HEK293 (cell line): ENCODE data around the gene SLAMF9.
A peak's percentile ranks its signal among the peaks of the same experiment; 100 is the strongest.

Experiments
- BCL11A ChIP-seq: fragments of 450-650 bp; formaldehyde crosslinking; IDR thresholded peaks from 2 replicates; pipeline ENCODE4 v1.5.1; 2016; ENCODE audit warnings: low read depth, missing biosample characterization, missing genetic modification characterization
- FEZF1 ChIP-seq: fragments of 450-650 bp; formaldehyde crosslinking; IDR thresholded peaks from 2 replicates; pipeline ENCODE4 v1.5.1; 2016; ENCODE audit warnings: missing biosample characterization, missing genetic modification characterization
- INSM2 ChIP-seq: fragments of 450-650 bp; formaldehyde crosslinking; IDR thresholded peaks from 2 replicates; pipeline ENCODE4 v1.5.1; 2016; ENCODE audit warnings: missing biosample characterization, missing genetic modification characterization
- REPIN1 ChIP-seq: fragments of 450-650 bp; formaldehyde crosslinking; IDR thresholded peaks from 2 replicates; pipeline ENCODE4 v1.5.1; 2017; ENCODE audit warnings: missing biosample characterization, missing genetic modification characterization, low read depth
- TSHZ1 ChIP-seq: fragments of 450-650 bp; formaldehyde crosslinking; IDR thresholded peaks from 2 replicates; pipeline ENCODE4 v1.5.1; 2016; ENCODE audit warnings: missing biosample characterization, missing genetic modification characterization, borderline replicate concordance
- ZBTB21 ChIP-seq: fragments of 450-650 bp; formaldehyde crosslinking; IDR thresholded peaks from 2 replicates; pipeline ENCODE4 v1.5.1; 2017; ENCODE audit warnings: missing biosample characterization, missing genetic modification characterization
- ZBTB7A ChIP-seq: fragments of 450-650 bp; formaldehyde crosslinking; IDR thresholded peaks from 2 replicates; pipeline ENCODE4 v1.5.1; 2016; ENCODE audit warnings: low read depth, missing biosample characterization, missing genetic modification characterization
- ZBTB8A ChIP-seq: fragments of 450-650 bp; formaldehyde crosslinking; IDR thresholded peaks from 2 replicates; pipeline ENCODE4 v1.5.1; 2016; ENCODE audit warnings: missing biosample characterization, missing genetic modification characterization
- ZIC2 ChIP-seq: fragments of 450-650 bp; formaldehyde crosslinking; IDR thresholded peaks from 2 replicates; pipeline ENCODE4 v1.5.1; 2016; ENCODE audit warnings: missing biosample characterization, missing genetic modification characterization
- ZNF114 ChIP-seq: fragments of 450-650 bp; formaldehyde crosslinking; IDR thresholded peaks from 2 replicates; pipeline ENCODE4 v1.5.0; 2017; ENCODE audit warnings: missing biosample characterization, missing genetic modification characterization
- ZNF132 ChIP-seq: fragments of 450-650 bp; formaldehyde crosslinking; IDR thresholded peaks from 2 replicates; pipeline ENCODE4 v1.5.1; 2017; ENCODE audit warnings: missing biosample characterization, missing genetic modification characterization, borderline replicate concordance
- ZNF146 ChIP-seq: fragments of 450-650 bp; formaldehyde crosslinking; IDR thresholded peaks from 2 replicates; pipeline ENCODE4 v1.5.1; 2016; ENCODE audit warnings: missing biosample characterization, missing genetic modification characterization
- ZNF221 ChIP-seq: fragments of 450-650 bp; formaldehyde crosslinking; IDR thresholded peaks from 2 replicates; pipeline ENCODE4 v1.5.1; 2017; ENCODE audit warnings: missing biosample characterization, missing genetic modification characterization, borderline replicate concordance
- ZNF248 ChIP-seq: fragments of 450-650 bp; formaldehyde crosslinking; IDR thresholded peaks from 2 replicates; pipeline ENCODE4 v1.5.1; 2017; ENCODE audit warnings: missing biosample characterization, missing genetic modification characterization
- ZNF37A ChIP-seq: fragments of 450-650 bp; IDR thresholded peaks from 2 replicates; pipeline ENCODE4 v1.5.1; 2018; ENCODE audit warnings: missing biosample characterization, missing genetic modification characterization
- ZNF426 ChIP-seq: fragments of 450-650 bp; formaldehyde crosslinking; IDR thresholded peaks from 2 replicates; pipeline ENCODE4 v1.5.1; 2017; ENCODE audit warnings: missing biosample characterization, missing genetic modification characterization, mild to moderate bottlenecking, inconsistent platforms, moderate library complexity
- ZNF529 ChIP-seq: fragments of 450-650 bp; formaldehyde crosslinking; IDR thresholded peaks from 2 replicates; pipeline ENCODE4 v1.5.1; 2017; ENCODE audit warnings: missing genetic modification characterization, missing biosample characterization; ENCODE audit not compliant: insufficient replicate concordance
- ZNF544 ChIP-seq: fragments of 450-650 bp; formaldehyde crosslinking; IDR thresholded peaks from 2 replicates; pipeline ENCODE4 v1.5.0; 2017; ENCODE audit warnings: missing biosample characterization, missing genetic modification characterization
- ZNF585B ChIP-seq: fragments of 450-650 bp; formaldehyde crosslinking; IDR thresholded peaks from 2 replicates; pipeline ENCODE4 v1.5.1; 2016; ENCODE audit warnings: missing biosample characterization, missing genetic modification characterization
- ZNF621 ChIP-seq: fragments of 450-650 bp; formaldehyde crosslinking; IDR thresholded peaks from 2 replicates; pipeline ENCODE4 v1.5.1; 2017; ENCODE audit warnings: missing biosample characterization, missing genetic modification characterization
- ZNF639 ChIP-seq: fragments of 450-650 bp; formaldehyde crosslinking; IDR thresholded peaks from 2 replicates; pipeline ENCODE4 v1.5.1; 2016; ENCODE audit warnings: missing biosample characterization, missing genetic modification characterization
- ZNF664 ChIP-seq: fragments of 450-650 bp; formaldehyde crosslinking; IDR thresholded peaks from 2 replicates; pipeline ENCODE4 v1.5.1; 2016; ENCODE audit warnings: missing biosample characterization, missing genetic modification characterization
- ZSCAN23 ChIP-seq: fragments of 450-650 bp; formaldehyde crosslinking; IDR thresholded peaks from 2 replicates; pipeline ENCODE4 v1.5.1; 2016; ENCODE audit warnings: missing biosample characterization, missing genetic modification characterization
- TF ChIP-seq, protein P1 (sequence below): fragments of 450-650 bp; formaldehyde crosslinking; IDR thresholded peaks from 2 replicates; pipeline ENCODE4 v1.5.1; 2016; ENCODE audit warnings: missing biosample characterization, missing genetic modification characterization
- TF ChIP-seq, protein P2 (sequence below): fragments of 450-650 bp; formaldehyde crosslinking; IDR thresholded peaks from 2 replicates; pipeline ENCODE4 v1.5.1; 2016; ENCODE audit warnings: missing biosample characterization, missing genetic modification characterization, borderline replicate concordance
- TF ChIP-seq, protein P3 (sequence below): fragments of 450-650 bp; formaldehyde crosslinking; IDR thresholded peaks from 2 replicates; pipeline ENCODE4 v1.5.1; 2016; ENCODE audit warnings: missing biosample characterization, missing genetic modification characterization

SLAMF9 gene

GRCh38 chr1:159945483-159946241 lies 8.4 kb downstream of the SLAMF9 start, which contains the start of gene IGSF9 (continued):
- TF ChIP-seq FEZF1 (no peak), ZNF426 (no peak), ZNF664 (tag by site-specific recombination) (no peak), ZNF639 (tag by site-specific recombination) (no peak), ZBTB21 (tag by site-specific recombination) (no peak), ZIC2 (tag by site-specific recombination) (peak; percentile 79), ZNF544 (tag by site-specific recombination) (no peak), ZNF221 (no peak), ZNF132 (tag by site-specific recombination) (no peak), TSHZ1 (tag by site-specific recombination) (no peak), ZNF585B (no peak), INSM2 (tag by site-specific recombination) (no peak), ZBTB7A (tag by site-specific recombination) (no peak), ZSCAN23 (no peak), ZBTB8A (tag by site-specific recombination) (peak; percentile 68), ZNF37A (tag by site-specific recombination) (no peak), REPIN1 (tag by site-specific recombination) (no peak), ZNF146 (no peak), ZNF248 (no peak), BCL11A (no peak), ZNF529 (no peak), ZNF621 (tag by site-specific recombination) (no peak), ZNF114 (tag by site-specific recombination) (no peak)
- TF ChIP-seq, protein P1, sequence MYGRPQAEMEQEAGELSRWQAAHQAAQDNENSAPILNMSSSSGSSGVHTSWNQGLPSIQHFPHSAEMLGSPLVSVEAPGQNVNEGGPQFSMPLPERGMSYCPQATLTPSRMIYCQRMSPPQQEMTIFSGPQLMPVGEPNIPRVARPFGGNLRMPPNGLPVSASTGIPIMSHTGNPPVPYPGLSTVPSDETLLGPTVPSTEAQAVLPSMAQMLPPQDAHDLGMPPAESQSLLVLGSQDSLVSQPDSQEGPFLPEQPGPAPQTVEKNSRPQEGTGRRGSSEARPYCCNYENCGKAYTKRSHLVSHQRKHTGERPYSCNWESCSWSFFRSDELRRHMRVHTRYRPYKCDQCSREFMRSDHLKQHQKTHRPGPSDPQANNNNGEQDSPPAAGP: peak; percentile 84
- TF ChIP-seq, protein P2, sequence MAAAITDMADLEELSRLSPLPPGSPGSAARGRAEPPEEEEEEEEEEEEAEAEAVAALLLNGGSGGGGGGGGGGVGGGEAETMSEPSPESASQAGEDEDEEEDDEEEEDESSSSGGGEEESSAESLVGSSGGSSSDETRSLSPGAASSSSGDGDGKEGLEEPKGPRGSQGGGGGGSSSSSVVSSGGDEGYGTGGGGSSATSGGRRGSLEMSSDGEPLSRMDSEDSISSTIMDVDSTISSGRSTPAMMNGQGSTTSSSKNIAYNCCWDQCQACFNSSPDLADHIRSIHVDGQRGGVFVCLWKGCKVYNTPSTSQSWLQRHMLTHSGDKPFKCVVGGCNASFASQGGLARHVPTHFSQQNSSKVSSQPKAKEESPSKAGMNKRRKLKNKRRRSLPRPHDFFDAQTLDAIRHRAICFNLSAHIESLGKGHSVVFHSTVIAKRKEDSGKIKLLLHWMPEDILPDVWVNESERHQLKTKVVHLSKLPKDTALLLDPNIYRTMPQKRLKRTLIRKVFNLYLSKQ: no peak
- TF ChIP-seq, protein P3, sequence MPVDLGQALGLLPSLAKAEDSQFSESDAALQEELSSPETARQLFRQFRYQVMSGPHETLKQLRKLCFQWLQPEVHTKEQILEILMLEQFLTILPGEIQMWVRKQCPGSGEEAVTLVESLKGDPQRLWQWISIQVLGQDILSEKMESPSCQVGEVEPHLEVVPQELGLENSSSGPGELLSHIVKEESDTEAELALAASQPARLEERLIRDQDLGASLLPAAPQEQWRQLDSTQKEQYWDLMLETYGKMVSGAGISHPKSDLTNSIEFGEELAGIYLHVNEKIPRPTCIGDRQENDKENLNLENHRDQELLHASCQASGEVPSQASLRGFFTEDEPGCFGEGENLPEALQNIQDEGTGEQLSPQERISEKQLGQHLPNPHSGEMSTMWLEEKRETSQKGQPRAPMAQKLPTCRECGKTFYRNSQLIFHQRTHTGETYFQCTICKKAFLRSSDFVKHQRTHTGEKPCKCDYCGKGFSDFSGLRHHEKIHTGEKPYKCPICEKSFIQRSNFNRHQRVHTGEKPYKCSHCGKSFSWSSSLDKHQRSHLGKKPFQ (tag by site-specific recombination): no peak
